ENCODE results near the gene ATF6. TPM values are rescaled to one million over a fixed set of nuclear protein-coding genes. Genes with fewer than 3 reads are reported as not detected.

The ATF6 gene
- total and polyA plus RNA-seq, 2 of the 8 experiments (the other 6 are each of a cell fraction or from before 2014, with no cell fraction given): 4.6 to 10.0 TPM

GRCh38 chr1:161719325-161719611 is 46.9 kb upstream of the ATF6 start:
- no peaks in the 10 kb centered on the region for H4K20me1 ChIP-seq (replicated peaks in 1 of 2; ENCODE audit: control insufficient read depth in 1 of 2, insufficient read depth in 2 of 2, low read length in 2 of 2)
- no peak overlapping the region for H2AFZ ChIP-seq (ENCODE audit: low read length)
- H3K79me1 ChIP-seq (ENCODE audit: low read depth, low read length): no peaks in the 10 kb centered on the region
- POLR2A ChIA-PET (ENCODE audit: partially characterized antibody): no interaction called here
- H4K91ac ChIP-seq (replicated peaks; ENCODE audit: insufficient read length, low read length): no peak overlapping the region
- H3K27ac ChIP-seq (ENCODE audit: low read depth, low read length): no peak overlapping the region
- CTCF ChIA-PET (ENCODE audit: partially characterized antibody): interaction anchor here (1.4 kb wide), 1 partner anchor 30 kb away, joined by 5 read pairs; the partner anchor contains the start of gene DUSP12
- no peak overlapping the region for H3K56ac ChIP-seq (replicated peaks; ENCODE audit: insufficient read length, low read depth, low read length)
- no peaks in the 10 kb centered on the region for H3K23me2 ChIP-seq (ENCODE audit: low read depth, low read length)
- no peak for DNase-seq (ENCODE audit: low read depth in 1 of 2, low spot score in 2 of 2)
- H2AK5ac ChIP-seq (ENCODE audit: low read depth, low read length): no peak overlapping the region
- no peaks in the 10 kb centered on the region; a peak in 2 of 7 replicates for H3K27me3 ChIP-seq (replicated peaks in 1 of 4; ENCODE audit: control insufficient read depth in 3 of 4, extremely low read depth in 1 of 4, insufficient read depth in 3 of 4, low read length in 3 of 4)
- H3K4ac ChIP-seq (replicated peaks; ENCODE audit: insufficient read length, low read depth, low read length): no peak overlapping the region
- no peak overlapping the region for H4K8ac ChIP-seq (ENCODE audit: extremely low read depth, insufficient read depth, low read length)
- no peak overlapping the region for H2BK20ac ChIP-seq (ENCODE audit: low read length)
- no peak overlapping the region for H4K5ac ChIP-seq (ENCODE audit: insufficient read length, low read depth, low read length)
- H2BK5ac ChIP-seq (ENCODE audit: low read depth, low read length): no peak overlapping the region
- no peak overlapping the region for H2BK15ac ChIP-seq (ENCODE audit: low read length)
- H3K9me3 ChIP-seq (ENCODE audit: insufficient read depth in 2 of 2, low read depth in 1 of 2, low read length in 1 of 2): no peaks in the 10 kb centered on the region
- H3K4me2 ChIP-seq (ENCODE audit: insufficient read depth in 1 of 2, low read depth in 2 of 2, low read length in 2 of 2): no peak overlapping the region
- no peak overlapping the region for H3K4me3 ChIP-seq (ENCODE audit: extremely low read depth in 1 of 4, insufficient read depth in 2 of 4, low read depth in 3 of 4, low read length in 4 of 4)
- H3K14ac ChIP-seq (ENCODE audit: insufficient read length): no peak overlapping the region
- H2BK12ac ChIP-seq (ENCODE audit: low read depth, low read length): no peak overlapping the region
- WGBS, 2 experiments (ENCODE audit: extremely low coverage in 1 of 2, insufficient coverage in 1 of 2, insufficient read length in 1 of 2, insufficient replicate concordance in 2 of 2, low coverage in 1 of 2, low lambda C conversion rate in 2 of 2, missing lambda C conversion rate in 1 of 2): 89% methylated on average over 1 of the region's 1 CpG; no CpG with 5 or more reads in 1 of the 2 experiments
- FAIRE-seq: no peak
- no peak overlapping the region for H3K23ac ChIP-seq (ENCODE audit: insufficient read length)
- H3K79me2 ChIP-seq (ENCODE audit: control insufficient read depth in 1 of 2, insufficient read depth in 2 of 2, low read length in 2 of 2): no peaks in the 10 kb centered on the region
- H3K36me3 ChIP-seq (ENCODE audit: control insufficient read depth in 2 of 4, insufficient read depth in 4 of 4, low read length in 3 of 4): no peaks in the 10 kb centered on the region
- no peak overlapping the region for H3K18ac ChIP-seq (ENCODE audit: extremely low read depth, low read length)
- H3K9ac ChIP-seq (replicated peaks in 1 of 4; ENCODE audit: extremely low read depth in 1 of 4, low read depth in 3 of 4, low read length in 3 of 4): no peak overlapping the region
- H2BK120ac ChIP-seq (replicated peaks; ENCODE audit: low read depth, low read length): no peak overlapping the region
- no peaks in the 10 kb centered on the region for H3K4me1 ChIP-seq (replicated peaks in 1 of 4; ENCODE audit: control insufficient read depth in 3 of 4, insufficient read depth in 4 of 4, low read length in 3 of 4)
- TF ChIP-seq HDAC6 (IDR thresholded peaks at IDR 0.05; ENCODE audit: low read depth, low read length) (no peak), SIX5 (IDR thresholded peaks at IDR 0.05; ENCODE audit: low read depth, low read length) (no peak), RFX5 (IDR thresholded peaks at IDR 0.05; ENCODE audit: borderline replicate concordance, low read depth, low read length) (no peak), BRCA1 (IDR thresholded peaks at IDR 0.05; ENCODE audit: low read depth, low read length) (no peak), KDM4A (IDR thresholded peaks at IDR 0.05; ENCODE audit: low read depth, low read length, severe bottlenecking) (no peak), GABPA (IDR thresholded peaks at IDR 0.05; ENCODE audit: borderline replicate concordance, insufficient read depth, low read length) (no peak), RAD21 (IDR thresholded peaks at IDR 0.05 in 1 of 2, conservative IDR thresholded peaks at IDR 0.05 in 1 of 2; ENCODE audit: low read depth in 2 of 2, low read length in 2 of 2) (no peak), TEAD4 (IDR thresholded peaks at IDR 0.05; ENCODE audit: low read depth, low read length) (no peak), CTCF (IDR thresholded peaks at IDR 0.05; ENCODE audit: control extremely low read depth in 1 of 3, insufficient read depth in 1 of 3, low read depth in 1 of 3, low read length in 3 of 3) (no peak), PHF8 (conservative IDR thresholded peaks at IDR 0.05; ENCODE audit: low read depth, low read length) (no peak), MAX (IDR thresholded peaks at IDR 0.05) (no peak), SP1 (IDR thresholded peaks at IDR 0.05; ENCODE audit: low read depth, low read length) (no peak)

Measured in H1 (cell line).